Measurements from ENCODE around the gene ADM5. TPM values are rescaled to one million over a fixed set of nuclear protein-coding genes. Genes with fewer than 3 reads are reported as not detected.

ADM5 gene
- polyA plus RNA-seq, 1 donor from 2014 or later = 7.2 TPM

- Histone ChIP-seq H3K27ac (ENCODE audit: low read length) (no peak overlapping the region), H2AFZ (ENCODE audit: low read depth, low read length) (no peak overlapping the region), H4K20me1 (ENCODE audit: insufficient read depth) (no peaks in the 10 kb centered on the region), H3K9me3 (ENCODE audit: low read length) (no peaks in the 10 kb centered on the region), H3K9me2 (ENCODE audit: insufficient read depth, low read length) (no peaks in the 10 kb centered on the region), H3K9ac (ENCODE audit: low read length) (no peak overlapping the region), H3K79me2 (replicated peaks; ENCODE audit: insufficient read depth, low read length) (no peaks in the 10 kb centered on the region), H3K36me3 (ENCODE audit: insufficient read depth, low read length) (no peaks in the 10 kb centered on the region), H3K4me2 (ENCODE audit: low read length) (no peak overlapping the region), H3F3A (ENCODE audit: insufficient read depth, low read length, poor library complexity, severe bottlenecking) (no peaks in the 10 kb centered on the region), H3K27me3 (ENCODE audit: insufficient read depth, low read depth, low read length) (no peaks in the 10 kb centered on the region), H3K4me3 (ENCODE audit: low read length) (peak overlapping the region; percentile 22)
- TF ChIP-seq REST (IDR thresholded peaks at IDR 0.05; ENCODE audit: borderline replicate concordance) (no peak), MXI1 (conservative IDR thresholded peaks at IDR 0.05; ENCODE audit: poor library complexity, severe bottlenecking) (no peak), EZH2 (IDR thresholded peaks at IDR 0.05; ENCODE audit: borderline replicate concordance, insufficient read depth, low read length, poor library complexity, severe bottlenecking) (no peak), SMC3 (conservative IDR thresholded peaks at IDR 0.05; ENCODE audit: poor library complexity) (peak; percentile 71), EP300 (conservative IDR thresholded peaks at IDR 0.05; ENCODE audit: poor library complexity, severe bottlenecking) (no peak), TAF1 (IDR thresholded peaks at IDR 0.05; ENCODE audit: low read depth) (no peak), POLR2AphosphoS5 (IDR thresholded peaks at IDR 0.05) (no peak), RAD21 (conservative IDR thresholded peaks at IDR 0.05) (peak; percentile 54)
- TF ChIP-seq, protein P1, sequence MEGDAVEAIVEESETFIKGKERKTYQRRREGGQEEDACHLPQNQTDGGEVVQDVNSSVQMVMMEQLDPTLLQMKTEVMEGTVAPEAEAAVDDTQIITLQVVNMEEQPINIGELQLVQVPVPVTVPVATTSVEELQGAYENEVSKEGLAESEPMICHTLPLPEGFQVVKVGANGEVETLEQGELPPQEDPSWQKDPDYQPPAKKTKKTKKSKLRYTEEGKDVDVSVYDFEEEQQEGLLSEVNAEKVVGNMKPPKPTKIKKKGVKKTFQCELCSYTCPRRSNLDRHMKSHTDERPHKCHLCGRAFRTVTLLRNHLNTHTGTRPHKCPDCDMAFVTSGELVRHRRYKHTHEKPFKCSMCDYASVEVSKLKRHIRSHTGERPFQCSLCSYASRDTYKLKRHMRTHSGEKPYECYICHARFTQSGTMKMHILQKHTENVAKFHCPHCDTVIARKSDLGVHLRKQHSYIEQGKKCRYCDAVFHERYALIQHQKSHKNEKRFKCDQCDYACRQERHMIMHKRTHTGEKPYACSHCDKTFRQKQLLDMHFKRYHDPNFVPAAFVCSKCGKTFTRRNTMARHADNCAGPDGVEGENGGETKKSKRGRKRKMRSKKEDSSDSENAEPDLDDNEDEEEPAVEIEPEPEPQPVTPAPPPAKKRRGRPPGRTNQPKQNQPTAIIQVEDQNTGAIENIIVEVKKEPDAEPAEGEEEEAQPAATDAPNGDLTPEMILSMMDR (IDR thresholded peaks at IDR 0.05; ENCODE audit: poor library complexity, severe bottlenecking) = peak; percentile 80
Observed at GRCh38 chr19:49672131-49672919, 17.1 kb upstream of the ADM5 start.

GRCh38 chr19:49676136-49676783, 13.1 kb upstream of the ADM5 start:
- H3K79me2 ChIP-seq (replicated peaks; ENCODE audit: insufficient read depth, low read length) = peaks cover 34% of the 10 kb centered on the region
- H4K20me1 ChIP-seq (ENCODE audit: insufficient read depth) = no peaks in the 10 kb centered on the region
- TF ChIP-seq RAD21 (conservative IDR thresholded peaks at IDR 0.05) (no peak), TAF1 (IDR thresholded peaks at IDR 0.05; ENCODE audit: low read depth) (peak; percentile 5), POLR2AphosphoS5 (IDR thresholded peaks at IDR 0.05) (peak; percentile 66), EZH2 (IDR thresholded peaks at IDR 0.05; ENCODE audit: borderline replicate concordance, insufficient read depth, low read length, poor library complexity, severe bottlenecking) (no peak), SMC3 (conservative IDR thresholded peaks at IDR 0.05; ENCODE audit: poor library complexity) (no peak), EP300 (conservative IDR thresholded peaks at IDR 0.05; ENCODE audit: poor library complexity, severe bottlenecking) (peak; percentile 56), MXI1 (conservative IDR thresholded peaks at IDR 0.05; ENCODE audit: poor library complexity, severe bottlenecking) (peak; percentile 19), REST (IDR thresholded peaks at IDR 0.05; ENCODE audit: borderline replicate concordance) (peak; percentile 68)
- TF ChIP-seq, protein P1 (IDR thresholded peaks at IDR 0.05; ENCODE audit: poor library complexity, severe bottlenecking) = peak; percentile 23
- peak overlapping the region; percentile 49 for H3K4me2 ChIP-seq (ENCODE audit: low read length)
- H3K4me3 ChIP-seq (ENCODE audit: low read length) = peak overlapping the region; percentile 68
- peak overlapping the region; percentile 73 for H3K9ac ChIP-seq (ENCODE audit: low read length)
- no peaks in the 10 kb centered on the region for H3K9me2 ChIP-seq (ENCODE audit: insufficient read depth, low read length)
- H3K9me3 ChIP-seq (ENCODE audit: low read length) = no peaks in the 10 kb centered on the region
- peak overlapping the region; percentile 91 for H3K27ac ChIP-seq (ENCODE audit: low read length)
- H3F3A ChIP-seq (ENCODE audit: insufficient read depth, low read length, poor library complexity, severe bottlenecking) = peaks cover 3% of the 10 kb centered on the region
- H2AFZ ChIP-seq (ENCODE audit: low read depth, low read length) = peak overlapping the region; percentile 70
- H3K27me3 ChIP-seq (ENCODE audit: insufficient read depth, low read depth, low read length) = no peaks in the 10 kb centered on the region
- no peaks in the 10 kb centered on the region for H3K36me3 ChIP-seq (ENCODE audit: insufficient read depth, low read length)

All from neural cell (in vitro differentiated cells).